ENCODE results near the gene CHPF. TPM values are rescaled to one million over a fixed set of nuclear protein-coding genes. Genes with fewer than 3 reads are reported as not detected.

The CHPF gene
- 19.5 and 21.1 TPM in 2 replicates for total RNA-seq

DNA sequence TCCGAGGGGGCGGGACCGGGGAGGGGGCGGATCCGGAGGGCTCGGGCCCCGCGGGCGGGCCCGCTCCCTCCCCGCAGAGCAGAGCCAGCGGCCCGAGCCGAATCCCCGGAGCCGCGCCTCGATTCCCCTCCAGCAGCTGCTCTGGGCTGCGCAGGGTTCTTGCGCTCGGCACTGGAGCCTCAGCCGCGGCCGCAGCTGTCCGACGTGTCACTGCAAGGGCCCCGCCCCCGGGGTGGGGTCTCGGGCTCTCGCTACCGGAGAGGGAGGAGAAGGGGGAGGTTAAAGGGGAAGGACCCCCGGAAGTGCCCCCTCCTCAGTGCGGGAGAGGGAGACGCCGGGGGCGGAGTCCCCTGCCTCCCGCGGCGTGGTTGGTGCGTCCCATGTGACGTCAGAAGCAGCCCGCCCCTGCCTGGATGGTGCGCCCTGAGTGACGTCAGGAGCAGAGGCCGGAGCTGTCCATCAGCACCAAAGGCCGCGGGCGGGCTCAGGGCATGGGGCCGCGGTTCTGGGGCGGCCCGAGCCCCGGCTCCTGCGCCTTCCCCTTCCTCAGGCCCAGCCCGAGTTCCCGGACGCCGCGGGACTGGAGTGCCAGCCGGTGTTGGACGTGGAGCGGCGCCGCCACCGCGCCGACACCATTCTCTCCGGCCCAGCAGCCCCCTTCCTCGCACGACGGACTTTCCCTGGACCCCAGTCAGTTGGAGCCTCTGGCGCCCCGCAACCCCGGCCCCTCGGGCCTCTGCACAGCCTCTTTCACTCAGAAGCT lies at the start of gene CHPF, which contains the start of gene TMEM198:
TSS of gene CHPF (minus strand) at position 214 of the 763 bp plus-strand sequence. CDS start 271 bp downstream, outside the sequence.
TSS of gene TMEM198 (plus strand) at position 433 of the 763 bp plus-strand sequence. CDS start 700 bp downstream, outside the sequence.
- intact Hi-C loops (cut with micrococcal nuclease) = loop anchor here (1.0 to 5.0 kb wide), 16 partner anchors 9 to 1974 kb away; partner anchors contain the start of genes AAMP, ANKZF1, ATG9A and CNOT9

DNA sequence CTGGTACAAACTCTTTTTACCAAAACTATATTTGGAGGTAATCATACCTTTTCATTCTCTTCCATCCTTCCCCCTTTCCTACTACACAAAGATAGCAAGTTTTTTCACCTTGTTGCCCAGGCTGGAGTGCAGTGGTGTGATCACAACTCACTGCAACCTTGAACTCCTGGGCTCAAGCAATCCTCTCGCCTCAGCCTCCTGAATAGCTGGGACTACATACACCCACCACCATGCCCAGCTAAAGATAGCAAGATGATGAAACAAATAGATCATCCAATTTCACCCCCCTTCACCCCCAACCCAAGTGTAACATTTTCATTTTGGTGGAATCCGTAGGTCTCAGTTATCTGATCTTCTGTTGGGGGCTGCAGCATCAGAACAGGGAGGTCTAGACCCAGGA lies 49.5 kb upstream of the CHPF start:
- intact Hi-C loops (cut with micrococcal nuclease) = no loop called here

GRCh38 chr2:219592736-219593135 lies 49.1 kb upstream of the CHPF start:
- intact Hi-C loops (cut with micrococcal nuclease) = no loop called here

DNA sequence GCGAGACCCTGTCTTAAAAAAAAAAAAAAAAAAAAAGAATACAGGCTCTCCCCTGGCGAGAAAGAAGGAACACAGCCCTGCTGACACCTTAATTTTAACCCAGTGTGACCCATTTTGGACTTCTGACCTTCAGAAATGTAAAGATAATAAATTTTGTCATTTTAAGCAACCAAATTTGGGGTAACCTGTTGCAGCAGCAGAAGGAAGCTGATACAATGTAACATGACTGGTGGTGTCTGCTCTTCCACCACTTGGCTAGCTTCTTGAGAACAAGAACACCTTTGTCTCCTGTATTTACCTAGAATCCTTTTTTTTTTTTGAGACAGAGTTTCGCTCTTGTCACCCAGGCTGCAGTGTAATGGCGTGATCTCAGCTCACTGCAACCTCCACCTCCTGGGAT lies 47.5 kb upstream of the CHPF start:
- intact Hi-C loops (cut with micrococcal nuclease) = no loop called here

DNA sequence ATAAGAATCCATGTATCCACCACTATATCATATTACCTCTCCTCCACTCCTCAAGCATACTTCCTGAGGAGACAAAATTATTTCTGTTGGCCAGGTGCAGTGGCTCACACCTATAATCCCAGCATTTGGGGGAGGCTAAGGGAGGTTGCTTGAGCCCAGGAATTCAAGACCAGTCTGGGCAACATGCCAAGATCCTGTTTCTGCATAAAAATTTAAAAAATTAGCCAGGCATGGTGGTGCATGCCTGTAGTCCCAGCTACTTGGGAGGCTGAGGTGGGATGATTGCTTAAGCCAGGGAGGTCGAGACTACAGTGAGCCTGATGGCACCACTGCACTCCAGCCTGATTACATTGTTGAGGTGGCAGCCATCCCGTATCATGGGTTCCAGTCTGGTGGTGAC lies 37.7 kb upstream of the CHPF start:
- intact Hi-C loops (cut with micrococcal nuclease) = no loop called here

DNA sequence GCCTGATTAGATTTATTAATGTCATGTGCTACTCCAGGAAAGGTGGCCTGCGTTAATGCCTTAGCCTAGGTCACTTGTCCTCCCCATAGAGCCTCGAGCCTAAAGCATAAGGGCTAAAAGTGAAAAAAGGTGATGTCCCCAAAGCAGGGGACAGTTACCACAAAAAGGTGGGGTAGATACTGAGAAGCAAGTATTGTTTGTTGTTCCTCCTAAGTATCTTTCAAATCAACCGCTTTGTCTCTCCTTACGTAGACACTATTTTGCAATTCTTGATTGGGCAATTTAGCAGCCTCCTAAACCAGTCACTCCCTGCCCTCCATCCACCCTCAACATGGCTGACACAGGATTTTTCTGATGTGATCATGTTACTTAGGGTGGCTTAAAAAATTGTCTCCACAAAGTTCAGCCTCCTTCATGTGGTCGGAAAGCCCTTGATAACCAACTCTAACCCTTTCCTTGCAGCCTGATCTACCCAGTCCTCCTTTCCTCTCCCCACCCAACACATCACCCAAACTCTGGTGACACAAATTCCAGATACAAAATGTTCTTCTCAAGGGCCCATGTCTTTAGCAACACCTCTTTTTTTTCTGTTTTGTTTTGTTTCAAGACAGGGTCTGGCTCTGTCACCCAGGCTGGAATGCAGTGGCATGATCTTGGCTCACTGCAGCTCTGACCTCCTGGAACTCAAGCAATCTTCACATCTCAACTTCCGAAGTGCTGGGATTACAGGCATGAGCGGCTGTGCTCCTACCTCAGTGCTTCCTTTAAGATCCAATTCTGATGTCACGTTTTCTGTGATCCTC lies 35.4 kb upstream of the CHPF start:
- intact Hi-C loops (cut with micrococcal nuclease) = no loop called here

DNA sequence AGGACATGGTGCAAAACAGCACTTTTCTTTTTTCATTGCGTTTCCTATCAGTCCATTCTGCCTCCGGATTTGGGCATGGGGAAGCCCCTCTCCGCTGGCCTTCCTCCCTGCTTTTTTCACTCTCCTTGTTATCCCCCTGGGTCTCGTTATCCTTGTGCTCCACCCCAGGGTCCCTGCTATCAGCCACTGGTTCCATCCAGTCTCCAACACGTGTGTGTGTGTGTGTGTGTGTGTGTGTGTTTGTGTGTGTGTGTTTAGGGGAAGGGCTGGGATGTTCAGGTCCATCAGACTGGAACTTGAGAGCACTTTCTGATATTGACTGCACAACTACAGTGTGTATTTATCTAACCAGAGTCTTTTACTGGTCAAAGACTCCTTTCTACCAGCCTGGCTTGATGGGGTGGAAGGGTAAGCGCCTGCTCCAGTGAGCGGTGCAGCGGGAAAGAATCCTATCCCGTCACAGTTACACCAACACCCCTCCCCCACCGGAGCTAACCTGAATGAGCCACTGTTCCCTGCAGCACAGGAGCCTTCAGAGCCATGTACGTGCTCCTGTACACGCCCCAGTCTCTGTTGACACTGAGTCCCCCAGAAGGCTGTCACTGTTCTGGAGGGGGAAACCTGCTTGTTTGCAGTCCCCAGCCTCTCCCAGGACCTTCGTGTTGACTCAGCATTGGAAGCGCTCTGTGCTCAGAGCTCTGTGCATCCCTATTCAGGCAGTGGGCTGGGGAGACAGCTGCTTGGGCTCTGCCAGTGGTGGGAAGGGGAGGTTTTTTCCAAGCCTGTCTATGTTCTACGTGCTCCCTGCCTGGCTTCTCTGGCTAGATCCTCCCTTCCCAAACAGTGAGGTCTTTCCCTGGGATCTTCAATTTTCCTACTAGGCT lies 33.1 kb upstream of the CHPF start:
- intact Hi-C loops (cut with micrococcal nuclease) = no loop called here

- intact Hi-C loops (cut with micrococcal nuclease) = no loop called here
These were observed 32.2 kb upstream of the CHPF start for GRCh38 chr2:219575566-219576504.

DNA sequence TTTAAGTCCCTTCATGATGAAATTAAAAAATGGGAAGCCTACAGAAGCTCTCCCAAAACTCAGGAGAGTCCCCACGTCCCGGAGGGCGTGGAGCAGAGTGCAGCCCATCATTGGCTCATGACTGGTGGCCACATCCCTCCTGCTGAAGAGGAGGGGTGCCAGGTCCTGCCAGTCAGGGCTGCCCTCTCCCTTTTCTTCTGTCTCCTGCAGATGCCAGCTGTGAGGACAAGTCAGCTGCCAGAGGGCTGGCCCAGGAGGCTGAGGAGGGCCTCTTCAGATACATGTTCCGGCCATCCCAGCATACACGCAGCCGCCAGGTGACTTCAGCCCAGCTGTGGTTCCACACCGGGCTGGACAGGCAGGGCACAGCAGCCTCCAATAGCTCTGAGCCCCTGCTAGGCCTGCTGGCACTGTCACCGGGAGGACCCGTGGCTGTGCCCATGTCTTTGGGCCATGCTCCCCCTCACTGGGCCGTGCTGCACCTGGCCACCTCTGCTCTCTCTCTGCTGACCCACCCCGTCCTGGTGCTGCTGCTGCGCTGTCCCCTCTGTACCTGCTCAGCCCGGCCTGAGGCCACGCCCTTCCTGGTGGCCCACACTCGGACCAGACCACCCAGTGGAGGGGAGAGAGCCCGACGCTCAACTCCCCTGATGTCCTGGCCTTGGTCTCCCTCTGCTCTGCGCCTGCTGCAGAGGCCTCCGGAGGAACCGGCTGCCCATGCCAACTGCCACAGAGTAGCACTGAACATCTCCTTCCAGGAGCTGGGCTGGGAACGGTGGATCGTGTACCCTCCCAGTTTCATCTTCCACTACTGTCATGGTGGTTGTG lies 31.1 kb upstream of the CHPF start:
- intact Hi-C loops (cut with micrococcal nuclease) = no loop called here

GRCh38 chr2:219573166-219573565 lies 29.6 kb upstream of the CHPF start:
- intact Hi-C loops (cut with micrococcal nuclease) = no loop called here

DNA sequence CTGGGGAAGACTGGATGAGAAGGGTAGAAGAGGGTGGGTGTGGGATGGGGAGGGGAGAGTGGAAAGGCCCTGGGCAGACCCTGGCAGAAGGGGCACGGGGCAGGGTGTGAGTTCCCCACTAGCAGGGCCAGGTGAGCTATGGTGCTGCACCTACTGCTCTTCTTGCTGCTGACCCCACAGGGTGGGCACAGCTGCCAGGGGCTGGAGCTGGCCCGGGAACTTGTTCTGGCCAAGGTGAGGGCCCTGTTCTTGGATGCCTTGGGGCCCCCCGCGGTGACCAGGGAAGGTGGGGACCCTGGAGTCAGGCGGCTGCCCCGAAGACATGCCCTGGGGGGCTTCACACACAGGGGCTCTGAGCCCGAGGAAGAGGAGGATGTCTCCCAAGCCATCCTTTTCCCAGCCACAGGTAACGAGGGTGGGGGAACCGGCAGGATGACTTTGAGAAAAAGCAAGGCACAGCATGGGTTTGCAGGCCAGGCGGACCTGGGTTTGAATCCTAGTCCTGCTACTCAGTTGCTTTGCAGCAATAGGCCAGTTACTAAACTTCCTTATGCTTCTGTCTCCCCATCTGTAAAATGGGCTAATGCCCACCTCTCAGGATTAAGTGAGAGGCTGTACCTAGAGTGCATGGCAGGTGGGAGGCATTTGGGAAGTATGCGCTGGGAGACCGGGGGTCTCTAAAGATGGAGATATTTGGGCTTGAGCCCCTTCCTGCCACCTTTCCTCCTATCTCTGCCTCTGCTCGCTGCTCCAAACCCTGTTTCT lies 28.8 kb upstream of the CHPF start, which contains the start of gene INHA:
TSS of gene INHA (plus strand) at position 74 of the 765 bp plus-strand sequence. CDS start at position 139, 65 bp downstream.
- intact Hi-C loops (cut with micrococcal nuclease) = no loop called here

GRCh38 chr2:219571311-219572236 lies 28.0 kb upstream of the CHPF start, which contains the start of gene OBSL1:
Gene OBSL1 (minus strand): TSS chr2:219571539. CDS start chr2:219571232, 307 bp downstream.
- intact Hi-C loops (cut with micrococcal nuclease) = no loop called here

- intact Hi-C loops (cut with micrococcal nuclease) = no loop called here
These were observed 27.3 kb upstream of the CHPF start for GRCh38 chr2:219570924-219571310.

GRCh38 chr2:219570194-219570923 lies 26.8 kb upstream of the CHPF start:
- intact Hi-C loops (cut with micrococcal nuclease) = no loop called here

DNA sequence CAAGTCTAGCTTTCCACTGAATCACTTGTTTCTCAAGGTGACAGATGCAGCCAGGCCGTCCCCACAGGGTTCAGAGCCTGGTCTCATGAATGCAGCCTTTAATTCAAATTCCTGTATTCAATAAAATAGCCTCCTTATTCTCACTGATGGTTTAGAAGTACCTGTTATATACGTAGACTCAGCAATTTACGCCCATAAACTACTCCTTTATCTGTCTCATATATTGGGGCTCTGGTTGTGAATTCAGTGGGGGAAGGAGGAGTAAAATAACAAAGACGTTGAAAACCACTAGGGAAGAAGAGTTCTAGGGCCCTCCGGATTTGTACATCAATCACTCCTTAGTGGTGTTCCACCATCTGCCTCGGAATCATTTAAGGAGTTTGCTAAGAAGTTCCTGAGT lies 26.0 kb upstream of the CHPF start:
- intact Hi-C loops (cut with micrococcal nuclease) = no loop called here

GRCh38 chr2:219569041-219569440 lies 25.4 kb upstream of the CHPF start:
- intact Hi-C loops (cut with micrococcal nuclease) = no loop called here

Data from T-helper 1 cell treated with Interleukin-12 subunit alpha and Interleukin-12 subunit beta and Interleukin-4 antibody, amounts not matched to agents 30 ng/mL and 1 ng/mL, for 36 hours (primary cell).